ENCODE measurements around the gene DAZAP2. TPM values are rescaled to one million over a fixed set of nuclear protein-coding genes. Genes with fewer than 3 reads are reported as not detected.

DAZAP2 gene
- total RNA-seq, 2 experiments from 2014 or later = 292 to 310 TPM

- Histone ChIP-seq H3K36me3 (ENCODE audit: insufficient read depth, low read length) (peaks cover 23% of the 10 kb centered on the region), H3K4me1 (ENCODE audit: insufficient read depth, low read length) (no peaks in the 10 kb centered on the region), H3K27me3 (ENCODE audit: control insufficient read depth in 1 of 2, insufficient read depth in 2 of 2, low read length in 2 of 2) (no peaks in the 10 kb centered on the region), H3K9me3 (ENCODE audit: control insufficient read depth in 1 of 2, insufficient read depth in 1 of 2, low read length in 2 of 2) (no peaks in the 10 kb centered on the region), H3K4me3 (ENCODE audit: low read length) (no peak overlapping the region), H3K27ac (ENCODE audit: low read depth in 1 of 2, low read length in 2 of 2) (no peak overlapping the region)
- H3K4me1 Mint-ChIP-seq (ENCODE audit: low read depth) = no peaks in the 10 kb centered on the region
- CTCF ChIA-PET = no interaction called here
- TF ChIP-seq CTCF (IDR thresholded peaks at IDR 0.05) = no peak
- H3K4me3 Mint-ChIP-seq = no peak overlapping the region
- H3K9me3 Mint-ChIP-seq = no peaks in the 10 kb centered on the region
- no peaks in the 10 kb centered on the region for H3K27me3 Mint-ChIP-seq
- peaks cover 44% of the 10 kb centered on the region for H3K36me3 Mint-ChIP-seq (ENCODE audit: low read depth)
- ATAC-seq (ENCODE audit: poor library complexity) (no peak), DNase-seq (no peak)
- H3K27ac Mint-ChIP-seq = no peak overlapping the region
- POLR2A ChIA-PET = interaction anchor here (0.7 to 1.1 kb wide), 2 partner anchors 8 to 47 kb away, joined by 3 read pairs; partner anchors contain the start of gene DAZAP2
- intact Hi-C loops (cut with DNase I, micrococcal nuclease) = no loop called here
Observed at GRCh38 chr12:51191516-51192283, 46.9 kb upstream of the DAZAP2 start.

- H3K27me3 Mint-ChIP-seq = no peaks in the 10 kb centered on the region
- H3K4me3 Mint-ChIP-seq = no peak overlapping the region
- ChIA-PET POLR2A (no interaction called here), CTCF (no interaction called here)
- H3K4me1 Mint-ChIP-seq (ENCODE audit: low read depth) = no peaks in the 10 kb centered on the region
- intact Hi-C loops (cut with DNase I, micrococcal nuclease) = no loop called here
- TF ChIP-seq CTCF (IDR thresholded peaks at IDR 0.05) = no peak
- no peaks in the 10 kb centered on the region for H3K9me3 Mint-ChIP-seq
- Histone ChIP-seq H3K27me3 (ENCODE audit: control insufficient read depth in 1 of 2, insufficient read depth in 2 of 2, low read length in 2 of 2) (no peaks in the 10 kb centered on the region), H3K4me3 (ENCODE audit: low read length) (no peak overlapping the region), H3K9me3 (ENCODE audit: control insufficient read depth in 1 of 2, insufficient read depth in 1 of 2, low read length in 2 of 2) (no peaks in the 10 kb centered on the region), H3K36me3 (ENCODE audit: insufficient read depth, low read length) (peaks cover 23% of the 10 kb centered on the region), H3K27ac (ENCODE audit: low read depth in 1 of 2, low read length in 2 of 2) (no peak overlapping the region), H3K4me1 (ENCODE audit: insufficient read depth, low read length) (no peaks in the 10 kb centered on the region)
- ATAC-seq (ENCODE audit: poor library complexity) = no peak
- no peak for DNase-seq
- H3K36me3 Mint-ChIP-seq (ENCODE audit: low read depth) = peaks cover 45% of the 10 kb centered on the region
- H3K27ac Mint-ChIP-seq = no peak overlapping the region
Observed at GRCh38 chr12:51192284-51192671, 46.3 kb upstream of the DAZAP2 start.

- no peaks in the 10 kb centered on the region for H3K27me3 ChIP-seq (ENCODE audit: control insufficient read depth in 1 of 2, insufficient read depth in 2 of 2, low read length in 2 of 2)
- no peaks in the 10 kb centered on the region for H3K4me1 ChIP-seq (ENCODE audit: insufficient read depth, low read length)
- TF ChIP-seq CTCF (IDR thresholded peaks at IDR 0.05) = no peak
- peaks cover under 1% of the 10 kb centered on the region for H3K4me1 Mint-ChIP-seq (ENCODE audit: low read depth)
- DNase-seq = no peak
- POLR2A ChIA-PET = no interaction called here
- H3K27me3 Mint-ChIP-seq = no peaks in the 10 kb centered on the region
- no peak overlapping the region for H3K4me3 ChIP-seq (ENCODE audit: low read length)
- ATAC-seq (ENCODE audit: poor library complexity) = no peak
- no peak overlapping the region for H3K27ac Mint-ChIP-seq
- peaks cover 20% of the 10 kb centered on the region for H3K36me3 ChIP-seq (ENCODE audit: insufficient read depth, low read length)
- H3K9me3 Mint-ChIP-seq = no peaks in the 10 kb centered on the region
- CTCF ChIA-PET = interaction anchor here (1.3 kb wide), 1 partner anchor 16 kb away, joined by 3 read pairs; no protein-coding TSS in a partner anchor
- no peaks in the 10 kb centered on the region for H3K9me3 ChIP-seq (ENCODE audit: control insufficient read depth in 1 of 2, insufficient read depth in 1 of 2, low read length in 2 of 2)
- no peak overlapping the region for H3K4me3 Mint-ChIP-seq
- peaks cover 29% of the 10 kb centered on the region for H3K36me3 Mint-ChIP-seq (ENCODE audit: low read depth)
- H3K27ac ChIP-seq (ENCODE audit: low read depth in 1 of 2, low read length in 2 of 2) = no peak overlapping the region
- intact Hi-C loops (cut with DNase I, micrococcal nuclease) = no loop called here
Observed at GRCh38 chr12:51195841-51196240, 42.8 kb upstream of the DAZAP2 start.
